GM19395 (cell line): ENCODE measurements around the gene SIRPD.
"Not testable (repeated sequence)": the region's sequence is repeated elsewhere in the genome, so short reads cannot be mapped to it uniquely, and the experiment has no call there.

Source experiments
- ATAC-seq: cut with Tn5 transposase; IDR thresholded peaks from one replicate; pipeline ENCODE4 v1.9.1; 2021; ENCODE audit warnings: mild to moderate bottlenecking, moderate library complexity; ENCODE audit not compliant: unreplicated experiment

The SIRPD gene

GRCh38 chr20:1497371-1497770 is 60.1 kb downstream of the SIRPD start:
- not testable (repeated sequence) for ATAC-seq

GRCh38 chr20:1496930-1497329 is 60.6 kb downstream of the SIRPD start:
- ATAC-seq, result no peak

GRCh38 chr20:1494436-1494835 is 63.1 kb downstream of the SIRPD start:
- no peak for ATAC-seq

- no peak for ATAC-seq
These were observed 64.0 kb downstream of the SIRPD start for GRCh38 chr20:1493536-1493935.

- no peak for ATAC-seq
These were observed 65.5 kb downstream of the SIRPD start for GRCh38 chr20:1491860-1492642.

- ATAC-seq, result no peak
These were observed 66.1 kb downstream of the SIRPD start, which contains the start of gene SIRPB2 for GRCh38 chr20:1491281-1491840. Gene SIRPB2, minus strand, starts transcription at chr20:1491420. Its CDS starts 61 bp downstream, at chr20:1491359.

GRCh38 chr20:1490643-1491195 is 66.8 kb downstream of the SIRPD start:
- ATAC-seq, result no peak

- ATAC-seq, result no peak
These were observed 67.6 kb downstream of the SIRPD start for GRCh38 chr20:1489764-1490436.

GRCh38 chr20:1489325-1489724 is 68.2 kb downstream of the SIRPD start:
- ATAC-seq, result no peak

GRCh38 chr20:1486566-1486965 is 70.9 kb downstream of the SIRPD start:
- no peak for ATAC-seq

- ATAC-seq, result no peak
These were observed 72.9 kb downstream of the SIRPD start for GRCh38 chr20:1484438-1485116.
